T-helper 22 cell (primary cell): ENCODE results near the gene TLX2.

ENCODE experiments used
- DNase-seq: peaks from one replicate; pipeline ENCODE4 v3.0.0-alpha.2; 2020; ENCODE audit warnings: low read depth

The TLX2 gene

GRCh38 chr2:74531666-74532065 is 17.4 kb downstream of the TLX2 start:
- no peak for DNase-seq

- DNase-seq, result no peak
Measured at GRCh38 chr2:74532222-74532621, 18.0 kb downstream of the TLX2 start.

- DNase-seq, result no peak
Measured at GRCh38 chr2:74533464-74533863, 19.2 kb downstream of the TLX2 start.

GRCh38 chr2:74534411-74534810 is 20.2 kb downstream of the TLX2 start:
- no peak for DNase-seq

DNA sequence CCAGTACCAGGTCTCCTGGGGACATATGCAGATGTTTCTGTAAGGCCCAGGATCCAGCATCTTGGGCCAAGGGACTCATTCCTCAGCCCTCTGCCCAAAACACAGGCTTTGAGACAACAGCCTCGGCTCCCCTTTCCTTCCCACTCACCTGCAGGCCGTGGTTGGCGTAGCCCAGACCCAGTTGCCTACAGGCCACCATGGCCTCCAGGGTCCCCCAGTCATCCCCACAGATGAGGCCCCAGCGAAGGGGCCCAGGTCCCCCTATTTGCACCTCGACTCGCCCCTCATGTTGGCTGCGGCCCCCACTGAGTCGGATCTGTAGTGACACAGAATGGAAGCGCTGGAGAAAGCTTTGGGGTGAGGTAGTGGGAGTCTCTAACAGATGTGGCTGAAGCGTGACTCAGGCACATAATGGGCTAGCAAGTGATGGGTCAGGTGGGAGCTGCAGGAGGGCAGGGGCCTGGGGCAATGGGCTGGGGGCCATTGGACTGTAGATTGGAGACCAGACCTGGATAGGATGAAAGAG is 21.3 kb downstream of the TLX2 start:
- DNase-seq, result no peak

- no peak for DNase-seq
Measured at GRCh38 chr2:74536166-74536950, 22.1 kb downstream of the TLX2 start.

DNA sequence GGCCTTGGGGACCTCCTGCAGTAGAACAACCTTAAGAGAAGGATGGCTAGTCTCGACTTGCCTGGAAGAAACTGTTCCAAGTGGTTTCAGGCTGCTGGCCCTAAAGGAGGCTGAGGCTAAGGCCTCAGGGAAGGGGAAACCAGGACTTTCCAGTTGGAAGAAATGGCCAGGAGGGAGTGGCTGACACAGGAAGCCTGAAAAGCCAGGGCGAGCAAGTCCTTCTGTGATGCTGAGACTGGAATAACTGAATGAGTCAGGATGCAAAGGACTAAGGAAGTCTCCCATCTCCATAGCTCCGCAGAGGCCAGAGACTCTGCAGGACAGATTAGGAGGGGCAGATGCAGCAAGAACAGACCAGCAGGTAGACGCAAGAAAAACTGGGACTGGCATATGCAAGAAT is 22.9 kb downstream of the TLX2 start:
- DNase-seq, result no peak

DNA sequence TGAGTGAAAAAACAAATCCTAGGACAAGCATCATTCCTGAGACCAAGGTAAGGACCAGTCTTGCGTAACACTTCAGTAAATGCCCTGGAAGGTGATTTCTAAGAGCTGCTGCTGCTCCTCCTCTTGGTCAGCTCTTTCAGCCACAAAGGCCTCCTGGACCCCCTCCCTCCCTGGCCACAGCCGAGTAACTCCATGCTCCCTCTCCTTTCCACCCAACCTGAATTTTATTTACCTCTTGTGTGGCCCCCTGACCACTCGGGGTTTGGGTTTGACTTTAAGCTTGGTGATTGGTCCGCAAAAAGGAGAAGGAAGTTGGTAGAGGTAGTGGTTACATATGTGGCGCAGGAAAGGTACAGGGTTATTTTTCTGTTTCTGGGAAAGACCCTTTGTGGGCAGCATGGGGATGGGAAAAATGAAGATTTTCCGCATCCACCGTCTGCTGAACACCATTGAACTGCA is 24.7 kb downstream of the TLX2 start:
- DNase-seq, result no peak

- no peak for DNase-seq
Measured at GRCh38 chr2:74540291-74540690, 26.0 kb downstream of the TLX2 start.

- DNase-seq, result no peak
Measured at GRCh38 chr2:74542978-74543377, 28.7 kb downstream of the TLX2 start.

GRCh38 chr2:74544634-74545033 is 30.4 kb downstream of the TLX2 start:
- no peak for DNase-seq

- DNase-seq, result no peak
Measured at GRCh38 chr2:74546004-74546403, 31.8 kb downstream of the TLX2 start.

GRCh38 chr2:74548285-74548899 is 34.1 kb downstream of the TLX2 start:
- no peak for DNase-seq

DNA sequence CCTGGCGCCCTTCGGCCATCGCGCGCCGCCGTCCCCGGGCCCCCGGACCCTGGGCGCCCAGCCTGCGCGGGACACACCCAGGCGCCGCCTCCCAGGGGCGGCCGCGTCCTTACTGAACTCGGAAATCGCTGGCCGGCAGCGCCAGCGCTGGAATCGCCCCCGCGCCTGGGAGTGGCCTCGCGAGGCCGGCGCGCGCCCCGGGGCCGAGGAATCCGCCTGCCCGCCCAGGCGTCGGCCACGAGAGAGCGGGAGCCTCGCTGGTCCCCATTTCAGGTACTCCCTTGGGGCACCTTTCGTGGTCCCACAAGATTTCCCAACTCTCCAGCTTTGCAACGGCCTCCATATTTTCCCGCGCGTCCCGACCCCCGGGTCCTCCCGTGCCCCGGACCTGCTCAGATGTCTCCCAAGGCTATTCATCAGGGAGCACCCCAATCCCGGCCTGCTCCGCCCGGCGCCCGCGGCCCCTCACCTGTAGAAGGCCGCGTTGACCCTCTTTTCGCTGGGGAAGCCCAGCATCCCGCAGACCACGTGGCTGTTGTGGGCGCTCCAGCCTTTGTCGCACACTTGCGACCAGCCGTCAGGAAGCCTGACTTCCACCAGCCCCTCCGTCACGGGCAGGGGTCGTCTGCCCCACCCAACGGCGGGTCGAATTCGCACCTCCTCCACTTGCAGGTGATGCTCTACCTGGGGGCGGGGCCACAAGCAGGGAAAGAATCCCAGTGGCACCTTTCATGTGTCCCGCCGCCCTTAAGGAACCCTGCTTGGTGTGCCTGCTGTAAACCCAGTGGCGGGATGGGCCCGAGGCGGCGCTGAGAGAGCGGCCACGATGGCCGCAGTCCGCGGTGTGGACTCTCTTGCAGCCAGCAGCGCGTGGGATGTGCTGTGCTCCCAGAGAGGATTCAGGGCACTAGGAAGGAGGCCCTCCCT is 34.9 kb downstream of the TLX2 start:
- DNase-seq, result no peak

DNA sequence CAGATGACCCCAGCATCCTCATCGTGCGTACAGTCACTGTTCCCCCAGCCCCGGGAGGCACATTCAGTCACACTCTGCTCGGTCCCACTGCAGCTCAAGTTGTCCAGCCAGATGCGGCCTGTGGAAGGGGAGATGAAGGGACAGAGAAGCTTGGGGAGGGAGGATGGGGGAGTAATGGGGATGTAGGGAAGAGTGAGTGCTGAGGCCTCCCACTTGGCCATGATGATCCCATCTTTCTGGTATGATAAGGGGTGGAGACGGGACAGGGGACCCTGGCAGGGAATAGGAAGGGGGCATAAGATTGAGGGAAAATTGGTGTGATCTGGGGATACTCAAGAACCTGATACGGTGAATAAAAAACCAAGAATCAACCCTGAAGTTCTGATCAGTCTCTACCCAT is 36.0 kb downstream of the TLX2 start:
- DNase-seq, result no peak

- no peak for DNase-seq
Measured at GRCh38 chr2:74551530-74551929, 37.3 kb downstream of the TLX2 start.

GRCh38 chr2:74551942-74552913 is 38.0 kb downstream of the TLX2 start:
- DNase-seq, result no peak

DNA sequence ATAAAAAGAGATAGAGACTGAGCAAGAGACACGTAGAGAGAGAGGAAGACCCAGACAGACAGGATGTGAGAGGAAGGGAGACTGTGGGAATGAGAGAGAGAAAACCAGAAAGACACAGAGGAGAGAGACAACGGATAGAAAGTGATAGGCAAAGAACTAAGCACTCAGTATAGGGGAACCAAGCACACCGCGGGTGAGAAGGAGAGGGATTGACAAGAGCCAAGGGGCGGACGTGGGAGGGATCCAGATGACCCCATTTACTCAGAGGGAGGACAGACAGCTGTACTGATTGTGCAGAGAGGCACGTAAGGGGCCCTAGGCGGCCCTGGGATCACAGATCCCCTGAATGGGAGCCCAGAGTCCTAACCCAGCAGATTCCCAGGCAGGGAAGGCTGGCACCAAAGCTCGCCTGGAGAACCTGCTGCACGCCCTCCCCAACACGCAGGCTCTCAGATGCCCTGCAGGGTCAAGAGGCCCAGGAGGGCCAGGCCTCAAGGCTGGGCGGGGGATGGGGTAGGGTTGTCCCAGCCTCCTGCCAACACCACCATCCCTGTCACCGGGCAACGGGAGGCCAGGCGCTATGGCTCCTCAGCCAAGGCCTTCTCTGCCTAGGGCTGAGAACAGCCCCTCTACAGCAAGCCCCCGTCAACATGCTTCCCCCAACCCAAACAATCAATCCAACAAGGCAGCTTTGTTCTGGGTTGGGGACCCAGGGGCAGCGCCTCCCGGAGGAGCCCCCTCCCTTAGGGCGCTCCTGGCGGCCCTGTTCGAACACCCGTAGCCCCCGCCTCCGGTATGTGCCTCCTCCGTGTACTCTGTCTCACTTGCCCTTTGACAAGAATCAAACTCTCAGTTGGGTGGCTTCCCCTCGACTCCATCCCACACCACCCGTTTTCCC is 38.9 kb downstream of the TLX2 start:
- no peak for DNase-seq

DNA sequence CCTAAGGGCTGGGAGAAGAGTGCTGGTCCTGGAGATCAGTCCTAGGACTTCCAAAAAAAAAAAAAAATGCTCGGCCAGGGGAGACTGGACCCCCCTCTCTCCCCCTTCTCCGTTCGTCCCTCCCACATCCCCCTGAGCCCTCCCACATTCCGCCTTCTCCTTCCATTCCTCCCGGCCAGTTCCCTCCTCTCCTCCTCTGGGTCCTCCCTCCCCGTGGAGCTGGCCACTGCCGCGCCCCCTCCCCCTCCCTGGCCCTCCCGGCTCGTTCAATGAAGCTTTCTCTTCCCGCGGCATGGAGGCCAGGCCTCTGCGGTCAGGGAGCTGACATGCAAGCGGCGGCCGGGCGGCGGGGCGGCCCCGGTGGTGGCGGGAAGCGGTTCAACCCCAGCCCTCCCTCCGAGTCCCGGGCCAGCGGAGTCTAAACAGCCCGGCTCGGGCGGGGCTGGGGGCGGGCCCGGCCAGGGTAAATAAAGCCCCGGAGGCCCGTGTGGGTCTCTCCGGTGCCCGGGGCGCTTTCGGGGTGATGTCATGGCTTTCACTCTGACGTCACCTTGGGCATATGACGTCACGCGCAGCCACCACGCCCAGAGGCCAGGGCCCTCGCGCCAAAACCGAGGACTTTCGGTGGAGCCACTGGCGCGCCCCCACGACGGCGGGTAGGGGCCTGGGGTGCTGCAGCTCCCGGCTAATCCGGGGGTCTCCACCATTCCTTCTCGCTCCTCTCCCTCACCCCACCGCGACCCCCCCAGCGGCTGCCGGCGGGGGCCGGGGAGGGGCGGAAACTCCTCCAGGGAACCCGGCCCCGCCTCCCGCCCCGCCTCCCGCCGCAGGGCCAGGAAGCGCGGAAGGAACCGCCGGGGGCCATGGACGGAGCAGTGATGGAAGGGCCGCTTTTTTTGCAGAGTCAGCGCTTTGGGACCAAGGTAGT is 39.9 kb downstream of the TLX2 start, which contains the start of the genes DOK1 and LOXL3:
DOK1 (plus strand) TSS at position 829 of the 928 bp plus-strand sequence; CDS start at position 864, 35 bp downstream.
LOXL3 (minus strand) TSS at position 51 of the 928 bp plus-strand sequence. CDS start 1,308 bp downstream, outside the sequence.
- DNase-seq, result peak; percentile 67
